Fibroblast of mammary gland (primary cell): ENCODE results near the gene GEMIN5.

ENCODE experiments used
- DNase-seq: peaks from one replicate; pipeline ENCODE4 v3.0.0-alpha.2; 2010; ENCODE audit warnings: low read depth
- H3K4me3 ChIP-seq: 2 replicates; pipeline ENCODE4 v1.5.1; 2011; ENCODE audit warnings: low read depth, mild to moderate bottlenecking, low read length, moderate library complexity; ENCODE audit not compliant: control insufficient read depth
- CTCF ChIP-seq: conservative IDR thresholded peaks from 2 replicates; pipeline ENCODE4 v1.5.1; 2011; ENCODE audit warnings: low read depth, low read length, inconsistent platforms; ENCODE audit not compliant: control insufficient read depth, insufficient read depth

Gene GEMIN5

GRCh38 chr5:154840435-154841272 lies 97.4 kb downstream of the GEMIN5 start:
- DNase-seq = no peak
- H3K4me3 ChIP-seq = no peak overlapping the region
- no peak for TF ChIP-seq CTCF
